ENCODE data around the gene TMEM250. TPM values are rescaled to one million over a fixed set of nuclear protein-coding genes. Genes with fewer than 3 reads are reported as not detected.

The TMEM250 gene
- total and polyA plus RNA-seq, 9 of the 15 experiments (the other 6 are each of a cell fraction or from before 2014, with no cell fraction given) = 0.32 to 44.6 (median 12.2) TPM

DNA sequence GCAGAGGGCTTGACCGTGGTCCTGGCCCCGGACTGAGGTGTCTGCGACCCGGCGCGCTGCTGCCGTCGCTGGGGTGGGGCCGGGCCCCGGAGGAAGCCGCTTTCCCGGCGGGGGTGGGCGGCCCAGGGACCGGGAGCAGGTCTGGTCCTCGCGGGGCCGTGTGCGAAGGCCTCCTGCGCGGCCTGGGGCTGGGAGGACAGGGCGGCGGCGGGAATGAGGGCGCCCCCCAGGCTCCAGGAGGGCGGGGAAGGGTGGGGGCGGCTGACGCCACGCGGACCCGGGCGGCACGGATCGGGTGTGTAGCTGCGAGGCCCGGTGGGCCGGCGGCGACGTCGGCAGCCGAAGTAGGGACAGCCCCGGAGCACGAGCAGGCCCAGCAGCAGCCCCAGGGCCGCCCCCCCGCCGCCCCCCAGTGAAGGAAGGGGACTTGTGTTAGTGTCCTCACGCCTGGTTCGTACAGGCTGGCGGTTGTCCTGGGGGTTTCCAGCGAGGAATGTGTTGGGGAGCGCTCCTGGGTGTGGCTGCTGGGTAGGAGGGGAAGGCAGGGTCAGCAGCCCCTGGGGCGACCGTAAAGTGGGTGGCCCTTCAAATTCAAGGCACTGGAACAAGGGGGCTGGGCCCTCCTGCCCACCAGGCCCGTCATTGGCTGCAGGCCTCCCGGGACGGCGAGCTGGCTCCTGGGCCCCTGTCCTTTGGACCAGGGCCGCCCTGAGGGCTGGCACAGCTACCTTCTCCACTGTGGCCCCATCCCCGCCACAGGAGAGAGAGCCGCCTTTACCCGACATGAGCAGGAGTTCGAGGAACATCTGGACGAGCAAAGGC, 597 bp upstream of the TMEM250 start (continued):
- TF ChIP-seq EP400 (IDR thresholded peaks at IDR 0.05) = no peak
- TF ChIP-seq STAG1 (CRISPR knock-in tag; IDR thresholded peaks at IDR 0.05; ENCODE audit: borderline replicate concordance) = no peak
- no peak for TF ChIP-seq LARP7 (IDR thresholded peaks at IDR 0.05)
- TF ChIP-seq, protein P1, sequence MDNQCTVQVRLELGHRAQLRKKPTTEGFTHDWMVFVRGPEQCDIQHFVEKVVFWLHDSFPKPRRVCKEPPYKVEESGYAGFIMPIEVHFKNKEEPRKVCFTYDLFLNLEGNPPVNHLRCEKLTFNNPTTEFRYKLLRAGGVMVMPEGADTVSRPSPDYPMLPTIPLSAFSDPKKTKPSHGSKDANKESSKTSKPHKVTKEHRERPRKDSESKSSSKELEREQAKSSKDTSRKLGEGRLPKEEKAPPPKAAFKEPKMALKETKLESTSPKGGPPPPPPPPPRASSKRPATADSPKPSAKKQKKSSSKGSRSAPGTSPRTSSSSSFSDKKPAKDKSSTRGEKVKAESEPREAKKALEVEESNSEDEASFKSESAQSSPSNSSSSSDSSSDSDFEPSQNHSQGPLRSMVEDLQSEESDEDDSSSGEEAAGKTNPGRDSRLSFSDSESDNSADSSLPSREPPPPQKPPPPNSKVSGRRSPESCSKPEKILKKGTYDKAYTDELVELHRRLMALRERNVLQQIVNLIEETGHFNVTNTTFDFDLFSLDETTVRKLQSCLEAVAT (IDR thresholded peaks at IDR 0.05) = no peak
- TF ChIP-seq, protein P2, sequence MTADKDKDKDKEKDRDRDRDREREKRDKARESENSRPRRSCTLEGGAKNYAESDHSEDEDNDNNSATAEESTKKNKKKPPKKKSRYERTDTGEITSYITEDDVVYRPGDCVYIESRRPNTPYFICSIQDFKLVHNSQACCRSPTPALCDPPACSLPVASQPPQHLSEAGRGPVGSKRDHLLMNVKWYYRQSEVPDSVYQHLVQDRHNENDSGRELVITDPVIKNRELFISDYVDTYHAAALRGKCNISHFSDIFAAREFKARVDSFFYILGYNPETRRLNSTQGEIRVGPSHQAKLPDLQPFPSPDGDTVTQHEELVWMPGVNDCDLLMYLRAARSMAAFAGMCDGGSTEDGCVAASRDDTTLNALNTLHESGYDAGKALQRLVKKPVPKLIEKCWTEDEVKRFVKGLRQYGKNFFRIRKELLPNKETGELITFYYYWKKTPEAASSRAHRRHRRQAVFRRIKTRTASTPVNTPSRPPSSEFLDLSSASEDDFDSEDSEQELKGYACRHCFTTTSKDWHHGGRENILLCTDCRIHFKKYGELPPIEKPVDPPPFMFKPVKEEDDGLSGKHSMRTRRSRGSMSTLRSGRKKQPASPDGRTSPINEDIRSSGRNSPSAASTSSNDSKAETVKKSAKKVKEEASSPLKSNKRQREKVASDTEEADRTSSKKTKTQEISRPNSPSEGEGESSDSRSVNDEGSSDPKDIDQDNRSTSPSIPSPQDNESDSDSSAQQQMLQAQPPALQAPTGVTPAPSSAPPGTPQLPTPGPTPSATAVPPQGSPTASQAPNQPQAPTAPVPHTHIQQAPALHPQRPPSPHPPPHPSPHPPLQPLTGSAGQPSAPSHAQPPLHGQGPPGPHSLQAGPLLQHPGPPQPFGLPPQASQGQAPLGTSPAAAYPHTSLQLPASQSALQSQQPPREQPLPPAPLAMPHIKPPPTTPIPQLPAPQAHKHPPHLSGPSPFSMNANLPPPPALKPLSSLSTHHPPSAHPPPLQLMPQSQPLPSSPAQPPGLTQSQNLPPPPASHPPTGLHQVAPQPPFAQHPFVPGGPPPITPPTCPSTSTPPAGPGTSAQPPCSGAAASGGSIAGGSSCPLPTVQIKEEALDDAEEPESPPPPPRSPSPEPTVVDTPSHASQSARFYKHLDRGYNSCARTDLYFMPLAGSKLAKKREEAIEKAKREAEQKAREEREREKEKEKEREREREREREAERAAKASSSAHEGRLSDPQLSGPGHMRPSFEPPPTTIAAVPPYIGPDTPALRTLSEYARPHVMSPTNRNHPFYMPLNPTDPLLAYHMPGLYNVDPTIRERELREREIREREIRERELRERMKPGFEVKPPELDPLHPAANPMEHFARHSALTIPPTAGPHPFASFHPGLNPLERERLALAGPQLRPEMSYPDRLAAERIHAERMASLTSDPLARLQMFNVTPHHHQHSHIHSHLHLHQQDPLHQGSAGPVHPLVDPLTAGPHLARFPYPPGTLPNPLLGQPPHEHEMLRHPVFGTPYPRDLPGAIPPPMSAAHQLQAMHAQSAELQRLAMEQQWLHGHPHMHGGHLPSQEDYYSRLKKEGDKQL (CRISPR knock-in tag; IDR thresholded peaks at IDR 0.05; ENCODE audit: borderline replicate concordance) = 0 out of 2 replicates have a peak, but pooled peaks have one; percentile 59
- peak; percentile 12; the same call in 1 of the 2 replicates for TF ChIP-seq ZFX (CRISPR knock-in tag; IDR thresholded peaks at IDR 0.05)
- no peak for TF ChIP-seq KLF6 (CRISPR knock-in tag; IDR thresholded peaks at IDR 0.05; ENCODE audit: borderline replicate concordance)
- no peak for TF ChIP-seq ZKSCAN1 (IDR thresholded peaks at IDR 0.05; ENCODE audit: low read depth, low read length)
- TF ChIP-seq SNIP1 (IDR thresholded peaks at IDR 0.05; ENCODE audit: low read depth) = no peak
- no peak for TF ChIP-seq JUNB (CRISPR knock-in tag; conservative IDR thresholded peaks at IDR 0.05)
- no peak for TF ChIP-seq SAFB2 (IDR thresholded peaks at IDR 0.05; ENCODE audit: borderline replicate concordance, low read depth, low read length, severe bottlenecking)
- TF ChIP-seq ZNF134 (CRISPR knock-in tag; conservative IDR thresholded peaks at IDR 0.05) = no peak
- no peak for TF ChIP-seq SRSF7 (optimal IDR thresholded peaks at IDR 0.05; ENCODE audit: low read depth, low read length)
- TF ChIP-seq, protein P3, sequence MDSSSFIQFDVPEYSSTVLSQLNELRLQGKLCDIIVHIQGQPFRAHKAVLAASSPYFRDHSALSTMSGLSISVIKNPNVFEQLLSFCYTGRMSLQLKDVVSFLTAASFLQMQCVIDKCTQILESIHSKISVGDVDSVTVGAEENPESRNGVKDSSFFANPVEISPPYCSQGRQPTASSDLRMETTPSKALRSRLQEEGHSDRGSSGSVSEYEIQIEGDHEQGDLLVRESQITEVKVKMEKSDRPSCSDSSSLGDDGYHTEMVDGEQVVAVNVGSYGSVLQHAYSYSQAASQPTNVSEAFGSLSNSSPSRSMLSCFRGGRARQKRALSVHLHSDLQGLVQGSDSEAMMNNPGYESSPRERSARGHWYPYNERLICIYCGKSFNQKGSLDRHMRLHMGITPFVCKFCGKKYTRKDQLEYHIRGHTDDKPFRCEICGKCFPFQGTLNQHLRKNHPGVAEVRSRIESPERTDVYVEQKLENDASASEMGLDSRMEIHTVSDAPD (CRISPR knock-in tag; IDR thresholded peaks at IDR 0.05) = no peak
